C4-2B (cell line): ENCODE data around the gene SNRNP200.

Source experiments
- H3K27ac ChIP-seq: fragments of 450-650 bp; 2 replicates; pipeline ENCODE4 v1.5.1; 2017
- CTCF ChIP-seq: fragments of 450-650 bp; conservative IDR thresholded peaks from 2 replicates; pipeline ENCODE4 v1.5.1; 2017; ENCODE audit warnings: mild to moderate bottlenecking
- ZFX ChIP-seq: fragments of 450-650 bp; IDR thresholded peaks from 2 replicates; pipeline ENCODE4 v1.6.1; 2017

SNRNP200 gene

GRCh38 chr2:96324721-96325040 lies 19.3 kb upstream of the SNRNP200 start:
- TF ChIP-seq CTCF (no peak), ZFX (no peak)
- H3K27ac ChIP-seq: no peak overlapping the region

DNA sequence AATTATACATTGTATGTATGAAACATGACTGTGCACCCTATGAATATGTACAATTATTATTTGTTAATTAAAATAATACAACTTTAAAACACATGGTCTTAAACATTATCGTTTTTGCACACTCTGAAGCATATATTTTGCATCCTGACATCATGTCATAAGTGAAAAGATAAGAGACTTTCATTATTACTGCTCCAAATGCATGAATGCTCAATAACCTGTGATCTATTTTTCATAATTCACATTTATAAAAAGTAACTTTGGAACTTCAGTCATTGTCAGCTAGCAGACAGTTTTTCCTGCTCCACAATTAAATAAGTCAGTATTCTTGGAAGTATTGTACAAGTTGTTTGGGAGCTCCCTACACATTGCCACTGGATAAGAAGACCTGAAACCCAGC lies 18.5 kb upstream of the SNRNP200 start:
- no peak for TF ChIP-seq CTCF
- no peak for TF ChIP-seq ZFX
- no peak overlapping the region for H3K27ac ChIP-seq

DNA sequence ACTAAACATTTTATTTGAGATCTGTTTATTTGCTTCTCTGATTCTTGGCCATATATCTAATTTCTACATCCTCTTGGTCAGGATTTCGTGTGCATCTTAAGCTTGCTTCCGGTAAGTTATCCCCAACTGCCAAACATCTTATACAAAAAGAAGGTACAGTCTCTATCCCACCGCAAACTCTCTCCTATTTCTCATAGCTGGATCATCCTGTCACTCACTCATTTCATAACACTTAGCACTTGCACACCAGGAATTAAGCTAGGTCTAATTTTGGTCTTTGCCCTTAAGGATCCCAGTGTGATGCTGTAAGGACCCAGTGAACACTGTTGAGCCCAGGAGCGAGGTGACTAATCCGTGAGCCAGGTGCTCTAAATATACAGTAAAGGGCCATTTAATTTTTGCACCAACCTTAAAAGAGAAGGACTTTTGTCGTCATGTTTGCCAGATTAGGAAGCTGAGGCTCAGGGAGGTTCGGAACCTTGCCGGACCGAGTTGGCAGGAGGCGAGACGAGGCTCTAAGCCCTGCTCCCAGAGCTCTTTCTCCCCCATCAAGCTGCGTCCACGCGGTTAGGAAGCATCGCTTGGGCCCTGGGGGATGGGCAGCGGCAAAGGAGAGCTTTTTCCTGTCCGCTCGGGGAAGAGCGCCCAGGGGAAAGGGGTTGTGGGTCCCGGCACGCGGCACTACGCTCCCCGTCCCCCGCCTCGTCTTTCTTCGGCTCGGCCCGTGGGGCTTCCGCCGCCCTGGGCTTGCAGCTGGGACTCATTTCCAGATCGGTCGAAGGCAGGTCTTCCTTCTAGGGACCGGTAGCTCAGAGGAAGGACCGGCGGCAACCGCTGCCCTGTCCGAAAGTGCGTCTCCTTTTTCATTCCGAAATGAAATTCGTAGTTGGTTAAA lies 15.6 kb upstream of the SNRNP200 start:
- TF ChIP-seq ZFX (no peak), CTCF (no peak)
- H3K27ac ChIP-seq: peak overlapping the region; percentile 7; the same call in 1 of the 2 replicates

GRCh38 chr2:96320326-96320725 lies 15.0 kb upstream of the SNRNP200 start:
- H3K27ac ChIP-seq: no peak overlapping the region
- TF ChIP-seq CTCF (no peak), ZFX (no peak)

DNA sequence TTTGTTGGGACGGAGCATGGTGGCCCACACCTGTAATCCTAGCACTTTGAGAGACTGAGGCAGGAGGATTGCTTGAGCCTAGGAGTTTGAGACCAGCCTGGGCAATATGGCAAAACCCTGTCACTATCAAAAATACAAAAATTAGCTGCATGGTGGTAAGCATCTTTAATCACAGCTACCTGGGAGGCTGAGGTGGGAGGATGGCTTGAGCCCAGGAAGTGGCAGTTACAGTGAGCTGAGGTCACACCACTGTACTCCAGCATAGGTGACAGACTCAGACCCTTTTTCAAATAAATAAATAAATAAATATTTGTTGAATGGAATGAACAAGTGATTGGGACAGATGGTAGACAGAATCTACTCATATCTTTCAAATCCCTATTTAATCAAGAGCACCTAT lies 14.1 kb upstream of the SNRNP200 start:
- no peak for TF ChIP-seq CTCF
- no peak for TF ChIP-seq ZFX

GRCh38 chr2:96318723-96319122 lies 13.4 kb upstream of the SNRNP200 start:
- H3K27ac ChIP-seq: no peak overlapping the region
- TF ChIP-seq CTCF (no peak), ZFX (no peak)

More for the DNA sequence above, 14.1 kb upstream of the SNRNP200 start:
- H3K27ac ChIP-seq: no peak overlapping the region

GRCh38 chr2:96317584-96317997 lies 12.2 kb upstream of the SNRNP200 start:
- no peak overlapping the region for H3K27ac ChIP-seq

More at GRCh38 chr2:96317584-96317997, 12.2 kb upstream of the SNRNP200 start:
- TF ChIP-seq ZFX: no peak
- TF ChIP-seq CTCF: no peak
